GM21423 (cell line): ENCODE data around the gene SEMA4D.
"Not testable (repeated sequence)": the region's sequence is repeated elsewhere in the genome, so short reads cannot be mapped to it uniquely, and the experiment has no call there.

Experiments
- ATAC-seq: cut with Tn5 transposase; IDR thresholded peaks from one replicate; pipeline ENCODE4 v1.9.1; 2021; ENCODE audit warnings: mild to moderate bottlenecking, moderate library complexity; ENCODE audit not compliant: unreplicated experiment

The SEMA4D gene

DNA sequence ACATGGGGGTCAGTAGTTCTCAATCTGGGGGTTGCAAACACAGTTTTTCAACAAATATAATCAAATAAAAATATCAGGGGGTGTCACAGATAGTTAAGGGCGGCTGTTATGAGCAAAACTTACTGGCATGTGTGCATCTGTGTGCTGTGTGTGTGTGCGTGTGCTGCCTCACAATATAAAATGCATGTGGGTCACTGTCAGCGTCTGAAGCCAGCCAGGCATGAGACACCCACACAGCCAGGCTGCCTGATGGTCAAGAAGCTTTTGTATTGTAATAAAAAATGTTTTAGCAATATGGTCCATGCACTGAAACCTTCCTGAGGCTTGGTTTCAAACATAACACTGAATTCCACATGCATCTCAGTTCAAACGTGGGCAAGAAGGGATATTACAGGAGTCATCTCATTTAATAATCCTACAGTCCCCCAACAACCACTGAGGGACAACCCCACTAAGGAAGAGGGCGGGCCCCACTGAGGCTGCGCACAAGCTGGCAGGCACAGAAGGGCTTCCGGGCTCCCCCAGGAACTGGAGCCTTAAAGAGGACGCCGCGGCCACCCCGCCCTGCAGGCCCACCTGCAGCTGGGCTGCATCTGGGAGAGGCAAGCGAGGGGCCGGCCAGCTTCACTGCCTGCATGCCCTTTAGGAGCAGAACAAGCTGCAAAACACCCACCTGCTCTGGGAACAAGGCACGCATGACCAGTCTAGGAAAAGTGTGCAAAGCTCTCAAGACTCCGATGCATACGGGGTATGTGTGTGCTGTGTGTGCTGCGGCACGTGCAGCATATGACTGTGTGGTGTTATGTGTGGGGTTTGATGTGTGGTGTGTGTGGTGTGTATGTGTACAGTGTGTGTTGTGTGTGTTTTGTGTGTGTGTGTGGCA, 14.1 kb downstream of the SEMA4D start:
- ATAC-seq: peak; percentile 72

DNA sequence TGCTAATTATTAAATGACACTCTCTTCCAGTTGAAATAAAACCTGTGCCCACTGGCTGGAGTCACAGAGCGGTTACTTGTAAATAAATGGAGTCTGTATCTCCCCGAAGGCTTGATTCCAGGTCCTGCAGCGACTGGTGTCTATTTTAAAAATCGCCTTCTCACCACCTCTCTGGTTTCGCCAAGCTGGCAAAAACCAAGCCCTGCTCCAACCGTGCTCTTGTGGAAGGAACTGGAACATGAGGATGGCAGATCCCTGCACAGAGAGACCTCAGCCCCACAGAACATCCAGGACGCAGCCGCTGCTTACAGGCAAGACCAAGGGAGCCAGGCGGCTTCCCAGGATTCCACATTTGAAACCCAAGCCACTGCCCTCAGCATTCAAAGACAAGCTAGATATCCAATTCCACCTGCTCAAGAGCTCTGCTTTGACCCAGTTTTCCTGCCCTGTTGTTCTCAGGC, 15.0 kb downstream of the SEMA4D start:
- ATAC-seq: no peak

DNA sequence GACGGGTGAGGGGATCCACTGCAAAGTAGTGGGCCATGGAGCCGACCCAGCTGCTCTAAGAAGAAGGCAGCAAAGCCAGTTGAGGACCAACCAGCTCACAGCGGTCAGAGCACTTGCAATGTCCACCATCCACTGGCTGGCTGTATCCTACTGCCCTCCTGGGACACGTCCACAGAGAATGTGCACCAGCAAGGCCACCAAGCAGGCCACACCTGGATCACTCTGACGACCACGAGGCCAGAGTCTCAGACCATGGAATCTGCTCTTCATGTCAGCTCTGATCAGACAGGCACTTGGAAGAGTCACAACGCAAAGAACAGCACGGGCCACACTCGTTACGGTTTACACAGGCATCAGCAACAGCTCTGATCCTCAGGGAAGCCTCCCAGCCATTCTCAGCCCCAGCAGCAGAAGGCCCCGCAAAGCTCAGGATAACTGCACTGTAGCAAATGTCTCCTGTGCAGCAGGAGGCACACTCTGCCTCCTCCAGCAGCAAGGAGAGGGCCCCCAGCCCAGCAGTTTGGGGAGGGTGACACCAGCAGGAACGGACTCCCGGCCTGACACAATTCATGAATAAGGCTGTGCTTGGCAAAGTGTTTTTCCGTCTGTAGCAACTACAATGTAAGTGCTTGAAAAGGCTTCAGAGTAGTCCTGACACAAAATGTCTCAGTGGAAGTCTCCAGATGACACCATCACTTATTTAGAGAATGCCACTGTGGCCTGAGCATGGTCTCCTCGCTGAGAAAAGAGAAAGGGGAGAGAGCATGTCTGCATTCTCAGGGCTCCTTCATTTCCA, 15.7 kb downstream of the SEMA4D start:
- ATAC-seq: no peak

DNA sequence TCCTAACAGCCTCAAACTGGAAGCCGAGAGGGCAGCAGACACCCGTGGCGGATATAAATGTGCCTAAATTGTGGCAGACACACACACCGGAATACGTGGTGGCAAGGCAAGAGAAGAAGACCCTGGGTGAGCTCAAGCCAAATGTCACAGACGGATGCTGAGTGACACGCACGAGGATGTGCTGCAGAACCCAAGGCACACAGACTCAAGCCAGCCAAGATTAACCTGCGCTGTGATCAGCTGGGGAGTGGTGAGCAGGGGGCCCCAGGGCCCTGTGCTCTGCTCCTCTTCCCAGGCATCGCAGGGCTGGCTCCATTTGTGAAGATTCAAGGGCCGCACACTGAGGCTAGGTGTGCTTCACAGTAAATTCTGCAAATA, 16.4 kb downstream of the SEMA4D start:
- ATAC-seq: no peak

DNA sequence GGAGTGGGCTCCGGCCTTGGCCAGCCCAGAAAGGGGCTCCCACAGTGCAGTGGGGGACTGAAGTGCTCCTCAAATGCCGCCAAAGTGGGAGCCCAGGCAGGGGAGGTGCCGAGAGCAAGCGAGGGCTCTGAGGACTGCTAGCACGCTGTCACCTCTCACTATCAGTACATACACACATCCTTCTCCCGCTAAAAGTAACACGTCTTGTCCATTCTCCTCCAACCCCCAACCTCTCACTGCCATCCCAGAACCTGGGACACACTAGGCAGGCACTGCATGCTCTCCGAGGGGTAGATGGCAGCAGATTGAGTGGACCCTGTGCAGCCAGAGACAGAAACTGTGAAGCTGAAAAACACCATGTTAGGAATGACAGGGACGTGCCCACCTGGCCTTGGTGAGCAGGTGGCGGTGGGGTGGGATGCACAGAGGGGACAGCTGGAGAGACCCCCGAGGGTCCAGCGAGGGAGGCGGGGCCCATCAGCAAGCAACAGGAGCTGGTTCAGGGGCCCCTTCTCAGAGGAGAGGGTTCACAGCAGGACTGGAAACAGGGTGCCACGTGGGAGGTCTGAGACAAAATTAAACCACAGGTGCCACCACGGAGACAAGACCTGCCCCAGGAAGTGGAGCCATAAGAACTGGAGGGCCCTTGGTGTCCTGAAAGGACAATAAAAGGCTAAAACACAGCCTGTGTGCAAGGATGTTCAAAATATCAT, 16.9 kb downstream of the SEMA4D start:
- no peak for ATAC-seq

DNA sequence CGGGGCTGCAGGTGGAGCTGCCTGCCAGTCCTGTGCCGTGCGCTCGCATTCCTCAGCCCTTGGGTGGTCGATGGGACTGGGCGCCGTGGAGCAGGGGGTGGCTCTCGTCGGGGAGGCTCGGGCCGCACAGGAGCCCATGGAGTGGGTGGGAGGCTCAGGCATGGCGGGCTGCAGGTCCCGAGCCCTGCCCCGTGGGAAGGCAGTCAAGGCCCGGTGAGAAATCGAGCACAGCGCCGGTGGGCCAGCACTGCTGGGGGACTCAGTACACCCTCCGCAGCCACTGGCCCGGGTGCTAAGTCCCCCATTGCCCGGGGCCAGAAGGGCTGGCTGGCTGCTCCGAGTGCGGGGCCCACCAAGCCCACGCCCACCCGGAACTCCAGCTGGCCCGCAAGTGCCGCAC, 17.5 kb downstream of the SEMA4D start:
- ATAC-seq: not testable (repeated sequence)

DNA sequence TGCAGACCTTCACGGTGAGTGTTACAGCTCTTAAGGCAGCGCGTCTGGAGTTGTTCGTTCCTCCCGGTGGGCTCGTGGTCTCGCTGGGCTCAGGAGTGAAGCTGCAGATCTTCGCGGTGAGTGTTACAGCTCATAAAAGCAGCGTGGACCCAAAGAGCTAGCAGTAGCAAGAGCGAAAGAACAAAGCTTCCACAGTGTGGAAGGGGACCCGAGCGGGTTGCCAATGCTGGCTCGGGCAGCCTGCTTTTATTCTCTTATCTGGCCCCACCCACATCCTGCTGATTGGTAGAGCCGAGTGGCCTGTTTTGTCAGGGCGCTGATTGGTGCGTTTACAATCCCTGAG, 18.3 kb downstream of the SEMA4D start:
- not testable (repeated sequence) for ATAC-seq

DNA sequence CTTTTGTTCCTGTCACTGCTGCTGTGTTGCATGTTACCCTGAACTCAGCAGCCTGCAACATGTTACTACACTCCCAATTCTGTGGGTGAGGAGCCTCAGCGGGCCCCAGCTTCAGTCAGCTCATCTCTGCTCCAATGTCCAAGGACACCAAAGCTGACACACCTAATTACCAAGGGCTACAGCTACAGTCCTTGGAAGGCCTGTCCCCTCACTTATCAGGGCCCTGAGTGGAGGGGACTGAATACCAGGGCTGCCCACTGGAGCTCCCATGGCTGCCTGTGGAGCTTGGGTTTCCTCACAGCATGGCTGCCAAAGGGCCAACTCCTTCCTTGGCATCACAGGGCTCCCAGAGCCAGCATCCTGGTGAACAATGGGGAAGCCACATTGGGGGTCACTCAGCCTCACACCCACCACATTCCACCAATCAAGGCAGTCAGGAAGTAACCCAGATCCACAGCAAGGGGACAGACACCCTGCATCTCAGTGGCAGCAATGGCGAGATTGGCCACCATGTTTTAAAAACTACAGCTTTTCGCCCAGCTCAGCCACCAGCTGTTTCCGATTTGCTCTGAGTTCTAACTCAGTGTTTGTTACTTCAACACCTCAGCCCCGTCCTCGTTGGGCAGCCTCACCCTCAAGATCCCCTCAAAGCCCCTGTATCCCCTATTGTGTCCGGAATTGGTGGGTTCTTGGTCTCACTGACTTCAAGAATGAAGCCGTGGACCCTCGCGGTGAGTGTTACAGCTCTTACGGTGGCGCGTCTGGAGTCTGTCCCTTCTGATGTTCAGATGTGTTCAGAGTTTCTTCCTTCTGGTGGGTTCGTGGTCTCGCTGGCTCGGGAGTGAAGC, 18.9 kb downstream of the SEMA4D start:
- ATAC-seq: no peak

DNA sequence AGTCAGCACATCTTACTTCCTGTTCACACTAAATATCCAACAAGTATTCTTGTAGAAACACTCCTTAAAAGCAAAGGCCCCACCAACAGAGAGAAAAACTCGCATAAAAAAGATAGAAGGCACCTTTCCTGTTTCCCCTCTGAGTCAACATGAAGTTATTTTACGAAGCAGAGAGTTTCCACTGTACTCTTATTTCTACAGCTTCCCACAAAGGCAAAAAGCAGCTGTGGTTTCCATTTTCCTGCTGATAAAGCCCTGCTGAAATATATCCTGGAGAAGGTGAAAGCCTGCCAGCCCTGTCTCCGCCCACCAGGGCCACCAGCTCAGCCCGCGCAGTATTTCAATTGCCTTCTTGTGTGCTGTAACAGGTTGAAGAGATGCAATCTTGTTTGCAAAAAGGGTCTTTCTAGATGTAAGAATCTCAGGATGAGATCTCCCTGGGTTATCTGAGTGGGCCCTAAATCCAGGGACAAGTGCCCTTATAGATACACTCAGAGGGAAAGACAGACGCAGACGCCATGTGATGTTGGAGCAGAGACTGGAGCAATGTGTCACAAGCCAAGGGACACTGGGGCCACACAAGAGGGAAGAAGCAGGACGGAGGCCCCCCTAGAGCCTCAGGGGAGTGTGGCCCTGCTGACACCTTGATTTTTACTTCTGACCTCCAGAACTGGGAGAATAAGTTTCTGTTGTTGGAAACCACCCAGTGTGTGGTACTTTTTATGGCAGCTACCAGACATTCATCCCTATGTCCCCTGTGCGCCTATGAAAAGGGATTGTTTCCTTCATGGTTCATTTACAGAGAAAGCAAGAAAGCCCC, 19.9 kb downstream of the SEMA4D start:
- no peak for ATAC-seq

DNA sequence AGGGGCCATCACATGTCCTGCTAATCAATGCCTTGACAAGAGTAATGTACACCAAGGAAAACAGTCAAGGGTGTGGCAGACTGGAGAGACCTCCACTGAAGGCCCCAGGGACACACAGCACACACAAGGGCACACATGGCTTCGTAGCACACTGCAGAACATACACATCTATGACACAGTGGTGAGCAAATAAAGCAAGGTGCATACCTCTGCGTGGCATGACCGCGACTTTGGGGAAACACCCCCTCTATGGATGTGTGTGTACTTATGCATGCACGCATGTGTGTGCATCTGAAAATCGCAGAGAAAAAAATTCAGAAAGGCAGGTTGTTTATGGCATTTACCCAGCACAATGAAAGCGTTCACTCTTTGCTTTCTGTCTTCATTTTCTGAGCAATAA, 20.5 kb downstream of the SEMA4D start:
- no peak for ATAC-seq

DNA sequence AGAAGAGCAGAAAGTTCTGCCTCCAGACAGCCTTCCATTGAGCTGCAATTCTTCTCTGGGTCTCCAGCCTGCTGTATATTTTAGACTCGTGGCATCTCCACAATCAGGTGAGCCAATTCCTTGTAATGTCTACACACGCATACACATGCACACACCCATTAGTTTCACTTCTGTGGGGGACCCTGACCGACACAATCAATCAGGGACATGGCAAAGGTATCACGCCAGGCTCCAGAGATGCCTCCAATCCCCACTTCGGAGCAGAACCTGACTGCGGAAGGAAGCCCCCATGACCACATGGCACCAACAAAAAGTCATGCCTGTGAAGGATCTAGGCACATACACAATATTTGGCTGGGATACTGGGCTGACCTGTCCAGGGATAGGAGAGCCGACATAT, 21.4 kb downstream of the SEMA4D start:
- no peak for ATAC-seq

DNA sequence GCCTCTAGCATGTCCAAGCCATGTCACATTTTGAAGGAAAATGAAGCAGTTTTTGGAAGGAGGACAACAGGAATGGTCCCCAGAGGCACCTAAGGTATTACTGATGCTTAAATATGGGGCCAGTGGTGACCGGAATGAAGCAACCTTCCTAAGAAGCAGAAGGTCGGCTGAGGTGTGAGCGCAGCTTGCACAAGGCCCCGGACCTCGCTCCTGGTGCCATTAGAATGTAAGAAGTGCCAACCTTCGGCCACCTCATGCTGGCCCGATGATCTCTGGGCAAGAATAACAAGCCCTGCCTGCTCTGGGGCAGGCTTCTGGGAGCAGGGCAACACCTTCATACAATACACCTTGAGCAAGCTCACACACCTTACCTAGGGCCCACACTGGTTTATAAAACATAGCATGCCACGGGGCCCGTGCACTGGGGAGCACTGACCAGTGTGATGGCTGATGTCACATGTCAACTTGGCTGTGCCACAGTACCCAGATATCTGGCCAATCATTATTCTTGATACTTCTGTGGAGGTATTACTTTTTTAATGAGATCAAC, 21.9 kb downstream of the SEMA4D start:
- no peak for ATAC-seq

DNA sequence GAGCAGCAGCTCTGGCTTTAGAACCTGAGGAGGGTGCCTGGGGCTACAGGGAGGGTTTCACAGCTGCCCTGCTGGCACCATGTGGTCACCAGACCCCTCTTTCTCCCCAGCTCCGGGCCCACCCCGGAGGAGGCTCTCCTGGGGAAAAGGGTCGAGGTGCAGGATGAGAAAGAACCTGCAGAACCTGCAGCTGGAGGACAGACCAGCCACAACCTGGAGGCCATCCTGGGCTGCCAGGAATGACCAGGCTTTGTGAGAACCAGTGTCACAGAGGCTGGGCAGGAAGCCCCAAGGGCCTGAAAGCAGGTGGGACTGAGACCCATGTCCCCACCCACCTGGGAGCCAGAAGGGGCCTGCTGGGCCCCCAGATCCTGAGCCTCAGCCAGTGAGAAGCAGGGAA, 23.0 kb downstream of the SEMA4D start:
- ATAC-seq: no peak

DNA sequence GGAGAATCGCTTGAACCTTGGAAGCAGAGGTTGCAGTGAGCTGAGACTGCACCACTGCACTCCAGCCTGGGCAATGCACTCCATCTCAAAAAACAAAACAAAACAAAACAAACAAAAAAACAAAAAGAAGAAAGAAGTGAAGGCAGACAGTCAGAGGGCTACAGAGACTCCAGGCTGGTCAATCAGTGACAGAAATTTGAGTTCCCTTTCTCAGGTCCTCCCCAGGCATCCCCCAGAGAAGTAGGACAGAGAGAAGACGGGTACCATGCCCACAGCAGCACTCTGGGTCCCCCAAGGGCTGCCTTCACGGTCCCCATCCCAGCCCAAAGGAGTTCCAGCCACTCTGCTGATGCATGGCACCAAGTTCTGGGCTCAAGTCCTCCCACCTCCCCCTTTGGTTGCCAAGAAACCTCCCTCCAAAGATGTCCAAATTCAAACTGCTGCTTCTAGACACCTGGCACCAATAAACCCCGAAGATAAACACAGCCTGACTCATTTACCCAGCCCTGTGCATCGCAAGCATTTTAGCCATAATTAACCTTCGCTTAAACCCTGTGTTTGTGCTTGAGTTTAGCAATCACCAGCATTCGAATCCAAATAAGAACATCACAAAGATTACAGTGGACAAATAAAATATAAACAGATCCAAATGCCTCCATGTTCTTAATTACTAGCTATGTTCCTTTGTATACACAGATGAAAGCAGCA, 24.0 kb downstream of the SEMA4D start:
- peak; percentile 50 for ATAC-seq

DNA sequence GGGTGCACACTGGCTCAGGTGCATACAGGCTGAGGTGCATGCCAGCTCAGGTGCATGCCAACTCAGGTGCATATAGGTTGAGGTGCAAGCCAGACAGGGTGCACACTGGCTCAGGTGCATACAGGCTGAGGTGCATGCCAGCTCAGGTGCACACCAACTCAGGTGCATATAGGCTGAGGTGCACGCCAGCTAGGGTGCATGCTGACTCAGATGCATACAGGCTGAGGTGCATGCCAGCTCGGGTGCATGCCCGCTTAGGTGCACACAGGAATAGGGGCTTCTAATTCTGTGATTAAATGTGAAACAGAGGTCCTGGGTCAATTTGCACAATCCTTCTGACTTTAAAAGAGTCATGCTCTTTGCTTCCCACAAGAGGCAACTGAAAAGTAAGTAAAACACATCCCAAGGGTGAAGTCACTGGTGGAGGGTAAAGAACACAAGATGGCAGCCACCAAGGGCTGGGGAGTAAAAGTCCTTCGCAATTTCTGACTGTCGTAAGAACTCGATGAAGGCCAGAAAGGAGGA, 26.1 kb downstream of the SEMA4D start:
- not testable (repeated sequence) for ATAC-seq

DNA sequence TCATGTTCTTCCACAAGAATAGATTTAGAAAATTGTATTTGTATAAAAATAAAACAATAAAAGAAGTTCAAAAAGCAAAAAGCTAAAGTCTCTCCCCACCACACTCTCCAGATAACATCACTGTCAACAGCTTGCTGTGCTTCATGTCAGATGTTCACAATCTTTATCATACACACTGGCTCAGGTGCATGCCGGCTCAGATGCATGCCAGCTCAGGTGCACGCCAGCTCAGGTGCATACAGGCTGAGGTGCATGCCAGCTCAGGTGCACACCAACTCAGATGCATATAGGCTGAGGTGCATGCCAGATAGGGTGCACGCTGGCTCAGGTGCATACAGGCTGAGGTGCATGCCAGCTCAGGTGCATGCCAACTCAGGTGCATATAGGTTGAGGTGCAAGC, 26.5 kb downstream of the SEMA4D start:
- no peak for ATAC-seq

DNA sequence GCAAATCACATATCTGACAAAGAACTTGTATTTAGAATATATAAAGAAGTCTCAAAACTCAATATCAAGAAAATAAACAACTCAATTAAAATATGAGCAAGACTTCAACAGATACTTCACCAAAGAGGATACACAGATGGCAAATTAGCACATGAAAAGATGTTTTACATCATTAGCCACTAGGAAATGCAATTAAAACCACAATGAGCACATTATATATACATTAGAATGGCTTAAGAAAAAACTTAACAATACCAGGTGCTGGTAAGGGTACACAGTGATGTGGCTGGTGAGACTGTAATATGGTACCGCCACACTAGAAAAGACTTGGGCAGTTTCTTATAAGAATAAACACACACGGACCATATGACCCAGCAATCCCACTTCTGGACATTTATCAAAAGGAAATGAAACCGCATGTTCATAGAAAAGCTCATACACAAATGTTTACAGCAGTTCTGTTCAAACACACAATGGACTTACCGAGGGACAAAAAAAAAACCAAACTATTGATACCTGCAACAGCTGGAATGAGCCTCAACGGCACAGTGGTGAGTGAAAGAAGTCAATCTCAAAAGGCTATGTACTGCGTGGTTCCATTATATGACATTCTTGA, 27.6 kb downstream of the SEMA4D start:
- no peak for ATAC-seq

DNA sequence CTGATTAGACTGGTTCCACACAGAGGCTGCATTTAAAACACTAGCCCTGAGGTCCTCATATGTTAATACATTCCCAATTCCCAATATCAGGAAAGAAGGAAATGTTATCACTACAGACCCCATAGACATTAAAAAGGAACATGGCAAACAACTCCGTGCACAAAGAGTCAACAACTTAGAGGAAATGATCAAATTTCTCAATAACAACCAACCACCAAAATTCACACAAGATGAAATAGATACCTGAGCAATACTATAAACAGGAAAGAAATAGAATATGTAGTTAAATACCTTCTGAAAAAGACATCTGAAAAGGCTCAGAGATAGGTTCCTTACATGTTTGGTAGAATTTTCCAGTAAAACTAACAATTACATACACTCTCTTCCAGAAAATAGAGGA, 28.9 kb downstream of the SEMA4D start:
- ATAC-seq: no peak
